Mesenchymal stem cell (in vitro differentiated cells and primary cell): Measurements from ENCODE around the gene VWA2.

ENCODE experiments used
- DNase-seq: peaks from one replicate; pipeline ENCODE4 v3.0.0-alpha.2; 2013
- H2AFZ ChIP-seq: one replicate; pipeline ENCODE4 v1.6.1; 2013; ENCODE audit warnings: low read depth, mild to moderate bottlenecking, control low read depth, inconsistent platforms, low read length, moderate library complexity
- H2AK5ac ChIP-seq: 2 replicates; pipeline ENCODE4 v1.6.1; 2013; ENCODE audit warnings: low read length, moderate library complexity, mild to moderate bottlenecking, inconsistent platforms; ENCODE audit not compliant: severe bottlenecking
- H2BK120ac ChIP-seq: one replicate; pipeline ENCODE4 v1.6.1; 2013; ENCODE audit warnings: low read depth, mild to moderate bottlenecking, inconsistent platforms, low read length, moderate library complexity
- H2BK12ac ChIP-seq, 2 experiments: one replicate each; pipeline ENCODE4 v1.6.1; 2013; ENCODE audit warnings: inconsistent platforms in 2 of 2, low read length in 2 of 2, mild to moderate bottlenecking in 2 of 2, moderate library complexity in 2 of 2, control low read depth in 1 of 2
- H2BK15ac ChIP-seq: one replicate; pipeline ENCODE4 v1.6.1; 2013; ENCODE audit warnings: mild to moderate bottlenecking, low read depth, inconsistent platforms; ENCODE audit not compliant: poor library complexity, severe bottlenecking
- H2BK5ac ChIP-seq: 2 replicates; pipeline ENCODE4 v1.6.1; 2013; ENCODE audit warnings: low read depth, mild to moderate bottlenecking, low read length, control low read depth, inconsistent platforms; ENCODE audit not compliant: poor library complexity, severe bottlenecking
- H3K14ac ChIP-seq, 2 experiments: one replicate each; pipeline ENCODE4 v1.6.1; 2013; ENCODE audit warnings: inconsistent platforms in 2 of 2, low read length in 2 of 2, control low read depth in 1 of 2, mild to moderate bottlenecking in 1 of 2, moderate library complexity in 1 of 2
- H3K18ac ChIP-seq, 2 experiments: one replicate each; pipeline ENCODE4 v1.6.1; 2013; ENCODE audit warnings: inconsistent platforms in 2 of 2, low read length in 2 of 2, control low read depth in 1 of 2, low read depth in 1 of 2, mild to moderate bottlenecking in 1 of 2
- H3K23ac ChIP-seq, 2 experiments: one replicate each; pipeline ENCODE4 v1.6.1; 2013; ENCODE audit warnings: inconsistent platforms in 2 of 2, low read length in 2 of 2, mild to moderate bottlenecking in 2 of 2, moderate library complexity in 2 of 2, control low read depth in 1 of 2
- H3K27ac ChIP-seq: 2 replicates; pipeline ENCODE4 v1.5.1; 2013; ENCODE audit warnings: mild to moderate bottlenecking, moderate library complexity, low read length, control low read depth, inconsistent platforms; ENCODE audit not compliant: poor library complexity, severe bottlenecking
- H3K27me3 ChIP-seq, 2 experiments: 2 replicates each; pipeline versions ENCODE4 v1.6.1 to v1.7.0; 2013; ENCODE audit warnings: low read length in 2 of 2, mild to moderate bottlenecking in 2 of 2, moderate library complexity in 2 of 2, control low read depth in 1 of 2, inconsistent platforms in 1 of 2; ENCODE audit not compliant: control insufficient read depth in 1 of 2, insufficient read depth in 1 of 2
- H3K36me3 ChIP-seq, 2 experiments: 2 replicates each; pipeline versions ENCODE4 v1.6.1 to v1.7.0; 2013; ENCODE audit warnings: low read length in 2 of 2, control low read depth in 1 of 2, inconsistent platforms in 1 of 2, low read depth in 1 of 2, mild to moderate bottlenecking in 1 of 2; ENCODE audit not compliant: insufficient read depth in 2 of 2, control insufficient read depth in 1 of 2
- H3K4ac ChIP-seq, 2 experiments: one replicate each; pipeline ENCODE4 v1.6.1; 2013; ENCODE audit warnings: inconsistent platforms in 2 of 2, low read length in 2 of 2, mild to moderate bottlenecking in 2 of 2, moderate library complexity in 2 of 2, control low read depth in 1 of 2, low read depth in 1 of 2
- H3K4me1 ChIP-seq: 2 replicates; pipeline ENCODE4 v1.6.1; 2013; ENCODE audit warnings: low read depth, low read length, control low read depth; ENCODE audit not compliant: control insufficient read depth, insufficient read depth
- H3K4me2 ChIP-seq: 2 replicates; pipeline ENCODE4 v1.6.1; 2013; ENCODE audit warnings: low read length, mild to moderate bottlenecking, inconsistent platforms; ENCODE audit not compliant: poor library complexity, severe bottlenecking
- H3K4me3 ChIP-seq, 2 experiments: 2 replicates each; pipeline versions ENCODE4 v1.5.1 to v1.7.0; 2013; ENCODE audit warnings: low read length in 2 of 2, mild to moderate bottlenecking in 2 of 2, control low read depth in 1 of 2, low read depth in 1 of 2; ENCODE audit not compliant: insufficient read depth in 1 of 2
- H3K79me1 ChIP-seq: replicated peaks from 2 replicates; pipeline ENCODE4 v1.6.1; 2013; ENCODE audit warnings: mild to moderate bottlenecking, control low read depth, low read length, inconsistent platforms; ENCODE audit not compliant: poor library complexity, severe bottlenecking
- H3K9ac ChIP-seq: 2 replicates; pipeline ENCODE4 v1.7.0; 2013; ENCODE audit warnings: mild to moderate bottlenecking, low read length, moderate library complexity
- H3K9me3 ChIP-seq: 2 replicates; pipeline ENCODE4 v1.7.0; 2013; ENCODE audit warnings: mild to moderate bottlenecking, low read length; ENCODE audit not compliant: control insufficient read depth
- H4K8ac ChIP-seq: one replicate; pipeline ENCODE4 v1.6.1; 2013; ENCODE audit warnings: inconsistent platforms, mild to moderate bottlenecking, low read length, moderate library complexity
- H4K91ac ChIP-seq: one replicate; pipeline ENCODE4 v1.6.1; 2013; ENCODE audit warnings: mild to moderate bottlenecking, low read length, inconsistent platforms
- WGBS: methylation state at CpG from one replicate; pipeline ENCODE4 v1.1.7; 2013; ENCODE audit warnings: mixed read lengths; 5-methylcytosine and 5-hydroxymethylcytosine counted together

Gene VWA2

DNA sequence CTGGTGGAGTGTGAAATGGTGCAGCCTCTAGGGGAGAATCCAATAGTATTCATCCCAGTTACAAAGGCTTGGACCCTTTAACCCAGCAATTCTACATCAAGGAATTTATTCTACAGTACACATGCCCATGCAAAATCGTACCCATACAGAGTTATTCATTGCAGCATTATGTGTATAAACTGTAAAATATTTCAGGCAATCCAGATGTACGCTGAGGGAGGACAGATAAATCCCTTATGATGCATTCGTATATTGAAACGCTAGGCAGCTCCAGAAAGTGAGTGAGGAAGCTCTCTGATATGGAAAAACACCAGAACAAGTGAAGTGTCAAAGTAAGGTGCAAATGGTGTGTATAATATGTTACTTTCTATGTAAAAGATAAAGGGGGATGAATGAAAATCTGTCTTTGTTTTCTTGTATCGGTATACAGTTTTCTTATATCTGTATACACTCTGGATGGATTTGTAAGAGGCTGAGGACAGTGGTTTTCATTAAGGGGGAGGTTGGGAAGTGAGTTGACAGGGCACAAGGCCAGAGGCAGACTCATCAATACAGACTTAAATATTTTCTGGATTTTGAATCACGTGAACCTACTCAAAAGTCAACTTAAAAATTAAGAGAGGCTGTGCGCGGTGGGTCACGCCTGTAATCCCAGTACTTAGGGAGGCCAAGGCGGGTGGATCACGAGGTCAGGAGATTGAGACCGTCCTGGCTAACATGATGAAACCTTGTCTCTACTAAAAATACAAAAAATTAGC lies 17.1 kb downstream of the VWA2 start:
- Histone ChIP-seq H2BK12ac (no peak overlapping the region), H3K4me2 (no peak overlapping the region), H3K14ac (no peak overlapping the region), H2AK5ac (no peak overlapping the region), H2BK120ac (no peak overlapping the region), H3K9me3 (no peaks in the 10 kb centered on the region), H3K36me3 (no peaks in the 10 kb centered on the region), H3K27ac (no peak overlapping the region), H3K4me3 (no peak overlapping the region), H3K27me3 (peaks cover 8 to 20% of the 10 kb centered on the region in 2 experiments), H2BK5ac (no peak overlapping the region), H4K91ac (no peak overlapping the region), H3K9ac (no peak overlapping the region), H4K8ac (no peak overlapping the region), H2AFZ (no peak overlapping the region), H3K79me1 (no peaks in the 10 kb centered on the region), H3K18ac (no peak overlapping the region), H3K4me1 (peaks cover 3% of the 10 kb centered on the region), H3K4ac (no peak overlapping the region), H3K23ac (no peak overlapping the region), H2BK15ac (no peak overlapping the region)
- 91% methylated on average over 10 of the region's 12 CpGs for WGBS
- DNase-seq, result no peak

DNA sequence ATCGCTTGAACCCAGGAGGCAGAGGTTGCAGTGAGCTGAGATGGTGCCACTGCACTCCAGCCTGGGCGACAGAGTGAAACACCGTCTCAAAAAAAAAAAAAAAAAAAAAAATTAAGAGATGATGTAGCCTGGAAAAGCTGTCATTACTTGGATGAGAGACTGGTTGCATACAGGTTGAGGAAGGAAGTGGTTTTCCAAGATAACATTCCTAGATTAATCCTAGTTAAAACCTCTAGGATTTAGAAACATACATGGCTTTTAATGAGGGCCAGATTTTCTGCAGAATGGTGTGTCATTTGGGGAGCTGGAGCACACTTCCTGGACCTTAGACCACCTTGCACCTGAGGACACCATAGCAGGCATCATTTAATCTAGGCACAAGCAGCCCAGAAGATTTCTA lies 17.8 kb downstream of the VWA2 start:
- Histone ChIP-seq H3K9me3 (no peaks in the 10 kb centered on the region), H2BK5ac (no peak overlapping the region), H3K23ac (no peak overlapping the region), H3K14ac (no peak overlapping the region), H3K79me1 (no peaks in the 10 kb centered on the region), H2BK120ac (no peak overlapping the region), H3K27me3 (peaks cover 8 to 16% of the 10 kb centered on the region in 2 experiments), H2BK15ac (no peak overlapping the region), H4K8ac (peak overlapping the region; percentile 14), H3K18ac (peak overlapping the region in 1 of 2 experiments; percentile 34), H4K91ac (no peak overlapping the region), H3K27ac (no peak overlapping the region), H2AFZ (no peak overlapping the region), H2BK12ac (peak overlapping the region in 1 of 2 experiments; percentile 15), H3K9ac (no peak overlapping the region), H2AK5ac (no peak overlapping the region), H3K4ac (peak overlapping the region in 1 of 2 experiments; percentile 20), H3K4me3 (no peak overlapping the region), H3K4me1 (peaks cover 4% of the 10 kb centered on the region), H3K4me2 (no peak overlapping the region), H3K36me3 (no peaks in the 10 kb centered on the region)
- DNase-seq, result peak; percentile 24
- 50% methylated on average over 3 of the region's 3 CpGs for WGBS

GRCh38 chr10:114257498-114257897 lies 18.4 kb downstream of the VWA2 start:
- no peak overlapping the region for H3K4me2 ChIP-seq
- peak overlapping the region; percentile 7 to 44 for H2BK12ac ChIP-seq
- H3K4ac ChIP-seq, result peak overlapping the region; percentile 20 to 37
- no peak overlapping the region for H3K23ac ChIP-seq
- H3K79me1 ChIP-seq, result no peaks in the 10 kb centered on the region
- H2AFZ ChIP-seq, result no peak overlapping the region
- no peak overlapping the region for H3K4me3 ChIP-seq
- H2BK120ac ChIP-seq, result peak overlapping the region; percentile 11
- H3K27me3 ChIP-seq, result peaks cover 3 to 11% of the 10 kb centered on the region in 2 experiments
- WGBS, result 44% methylated on average over 3 of the region's 3 CpGs
- no peaks in the 10 kb centered on the region for H3K9me3 ChIP-seq
- no peak overlapping the region for H3K27ac ChIP-seq
- no peak overlapping the region for H2AK5ac ChIP-seq
- peak overlapping the region; percentile 23 for H4K91ac ChIP-seq
- H2BK5ac ChIP-seq, result no peak overlapping the region
- no peaks in the 10 kb centered on the region for H3K36me3 ChIP-seq
- H3K9ac ChIP-seq, result no peak overlapping the region
- peaks cover 4% of the 10 kb centered on the region for H3K4me1 ChIP-seq
- peak overlapping the region in 1 of 2 experiments; percentile 34 for H3K18ac ChIP-seq
- peak; percentile 69 for DNase-seq
- H3K14ac ChIP-seq, result no peak overlapping the region
- H4K8ac ChIP-seq, result no peak overlapping the region
- no peak overlapping the region for H2BK15ac ChIP-seq

DNA sequence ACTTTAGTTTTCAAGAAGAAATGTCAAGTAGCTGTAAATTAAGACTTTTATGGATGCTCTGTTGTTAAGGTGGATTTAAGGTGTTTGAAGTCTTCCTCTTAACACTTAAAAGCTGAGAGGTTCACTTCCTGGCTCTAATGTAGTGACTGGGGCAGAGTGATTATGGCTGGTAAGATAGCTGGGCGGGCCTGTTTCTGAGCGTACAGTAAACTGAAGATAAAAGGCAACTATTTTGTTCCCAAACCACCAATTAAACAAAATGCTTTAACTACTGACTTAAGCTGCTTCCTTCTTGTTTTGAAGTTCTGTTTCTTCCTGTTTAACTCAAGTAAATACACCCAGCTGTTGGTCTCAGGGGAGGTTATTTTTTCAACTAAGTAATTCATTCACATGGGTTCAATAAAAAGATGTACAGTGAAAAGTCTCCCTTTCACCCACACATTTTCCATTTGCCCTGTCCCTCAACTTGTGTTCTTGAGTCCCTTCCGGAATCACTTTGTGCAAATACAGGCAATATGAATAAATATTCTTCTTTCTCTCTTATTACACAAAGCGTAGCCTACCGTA lies 19.3 kb downstream of the VWA2 start:
- H2AFZ ChIP-seq, result no peak overlapping the region
- H3K79me1 ChIP-seq, result no peaks in the 10 kb centered on the region
- H3K4me1 ChIP-seq, result peaks cover 4% of the 10 kb centered on the region
- no peak overlapping the region for H3K9ac ChIP-seq
- no peak overlapping the region for H4K8ac ChIP-seq
- no peaks in the 10 kb centered on the region for H3K36me3 ChIP-seq
- no peak overlapping the region for H3K4ac ChIP-seq
- no peak overlapping the region for H3K18ac ChIP-seq
- peak; percentile 74 for DNase-seq
- no peak overlapping the region for H2BK12ac ChIP-seq
- H3K23ac ChIP-seq, result no peak overlapping the region
- peaks cover 3 to 11% of the 10 kb centered on the region in 2 experiments for H3K27me3 ChIP-seq
- H2BK120ac ChIP-seq, result no peak overlapping the region
- H2BK5ac ChIP-seq, result no peak overlapping the region
- no peaks in the 10 kb centered on the region for H3K9me3 ChIP-seq
- no peak overlapping the region for H4K91ac ChIP-seq
- WGBS, result 90% methylated on average over 3 of the region's 5 CpGs
- H3K4me2 ChIP-seq, result no peak overlapping the region
- no peak overlapping the region for H2BK15ac ChIP-seq
- no peak overlapping the region for H3K4me3 ChIP-seq
- no peak overlapping the region for H2AK5ac ChIP-seq
- no peak overlapping the region for H3K14ac ChIP-seq
- H3K27ac ChIP-seq, result no peak overlapping the region
